ENCODE results near the gene RBP3. TPM values are rescaled to one million over a fixed set of nuclear protein-coding genes. Genes with fewer than 3 reads are reported as not detected.

The RBP3 gene
- polyA plus RNA-seq, 1 donor (not counting 4 experiments of a cell fraction or from before 2014, with no cell fraction given), result not detected

DNA sequence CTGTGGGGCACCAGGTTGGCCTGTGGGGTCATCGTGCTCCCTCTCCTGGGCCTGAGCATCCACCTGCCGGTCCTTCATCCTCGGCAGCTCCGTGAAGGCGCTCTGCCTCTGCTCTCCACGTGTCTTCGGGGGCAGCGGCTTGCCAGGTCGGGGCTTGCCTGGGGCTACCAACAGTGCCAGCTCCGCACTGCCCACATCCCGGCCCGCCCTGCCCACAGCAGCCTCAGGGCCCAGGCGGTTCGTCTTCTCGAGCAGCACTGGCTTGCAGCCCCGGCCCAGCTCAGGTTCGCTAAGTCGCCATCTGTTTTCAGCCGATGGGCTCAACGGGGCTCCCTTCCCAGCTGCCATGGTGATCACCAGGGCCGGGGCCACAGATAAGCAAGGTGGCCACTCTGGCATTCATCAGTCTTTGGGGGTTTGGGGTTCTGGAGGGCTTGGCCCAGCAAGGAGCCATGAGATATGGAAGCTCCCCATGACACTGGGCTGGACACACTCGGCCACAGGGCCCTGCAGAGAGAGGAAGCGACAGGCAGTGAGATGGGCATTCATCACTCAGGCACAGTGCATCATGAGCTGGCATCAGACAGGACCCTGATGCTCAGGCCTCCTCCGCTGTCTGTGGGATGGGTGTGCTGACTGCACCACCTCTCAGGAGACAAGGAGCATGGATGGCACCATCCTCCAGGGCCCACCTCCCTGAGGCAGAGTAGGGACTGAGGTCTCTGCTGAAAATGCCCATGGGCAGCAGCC is 20.4 kb downstream of the RBP3 start:
- DNase-seq (ENCODE audit: low read depth, low spot score), result no peak
- H3K79me2 ChIP-seq (ENCODE audit: control insufficient read depth, insufficient read depth, low read length), result no peaks in the 10 kb centered on the region
- H4K20me1 ChIP-seq (ENCODE audit: control insufficient read depth, extremely low read depth, insufficient read depth, low read length), result no peaks in the 10 kb centered on the region
- no peaks in the 10 kb centered on the region for H3K36me3 ChIP-seq (ENCODE audit: control insufficient read depth in 2 of 2, extremely low read depth in 1 of 2, insufficient read depth in 2 of 2, low read length in 2 of 2)
- H3K4me3 ChIP-seq (ENCODE audit: control insufficient read depth in 2 of 3, extremely low read depth in 1 of 3, insufficient read depth in 2 of 3, low read depth in 1 of 3, low read length in 3 of 3), result no peak overlapping the region
- FAIRE-seq, result no peak
- H3K4me2 ChIP-seq (ENCODE audit: control insufficient read depth, extremely low read depth, insufficient read depth, low read depth, low read length), result no peak overlapping the region
- dilution Hi-C loops (cut with MboI; ENCODE audit: extremely low pct_ligation_motif_present, low sequenced_read_pairs), result no loop called here
- no peaks in the 10 kb centered on the region for H3K9me3 ChIP-seq (ENCODE audit: control insufficient read depth, low read depth, low read length)
- no peaks in the 10 kb centered on the region for H3K27me3 ChIP-seq (ENCODE audit: control insufficient read depth, extremely low read depth, insufficient read depth, low read length)
- TF ChIP-seq, protein P1, sequence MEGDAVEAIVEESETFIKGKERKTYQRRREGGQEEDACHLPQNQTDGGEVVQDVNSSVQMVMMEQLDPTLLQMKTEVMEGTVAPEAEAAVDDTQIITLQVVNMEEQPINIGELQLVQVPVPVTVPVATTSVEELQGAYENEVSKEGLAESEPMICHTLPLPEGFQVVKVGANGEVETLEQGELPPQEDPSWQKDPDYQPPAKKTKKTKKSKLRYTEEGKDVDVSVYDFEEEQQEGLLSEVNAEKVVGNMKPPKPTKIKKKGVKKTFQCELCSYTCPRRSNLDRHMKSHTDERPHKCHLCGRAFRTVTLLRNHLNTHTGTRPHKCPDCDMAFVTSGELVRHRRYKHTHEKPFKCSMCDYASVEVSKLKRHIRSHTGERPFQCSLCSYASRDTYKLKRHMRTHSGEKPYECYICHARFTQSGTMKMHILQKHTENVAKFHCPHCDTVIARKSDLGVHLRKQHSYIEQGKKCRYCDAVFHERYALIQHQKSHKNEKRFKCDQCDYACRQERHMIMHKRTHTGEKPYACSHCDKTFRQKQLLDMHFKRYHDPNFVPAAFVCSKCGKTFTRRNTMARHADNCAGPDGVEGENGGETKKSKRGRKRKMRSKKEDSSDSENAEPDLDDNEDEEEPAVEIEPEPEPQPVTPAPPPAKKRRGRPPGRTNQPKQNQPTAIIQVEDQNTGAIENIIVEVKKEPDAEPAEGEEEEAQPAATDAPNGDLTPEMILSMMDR (optimal IDR thresholded peaks at IDR 0.05 in 1 of 3, IDR thresholded peaks at IDR 0.05 in 1 of 3, conservative IDR thresholded peaks at IDR 0.05 in 1 of 3; ENCODE audit: extremely low read depth in 1 of 3, insufficient read depth in 2 of 3, low read length in 3 of 3), result no peak
- TF ChIP-seq EZH2 (IDR thresholded peaks at IDR 0.05; ENCODE audit: low read length), result no peak
- H3K27ac ChIP-seq (ENCODE audit: control insufficient read depth, insufficient read depth, low read length), result no peak overlapping the region
- H3K9ac ChIP-seq (ENCODE audit: control insufficient read depth, extremely low read depth, insufficient read depth, low read length), result no peak overlapping the region
- no peak overlapping the region for H2AFZ ChIP-seq (ENCODE audit: control insufficient read depth, low read length)
- no peaks in the 10 kb centered on the region for H3K9me1 ChIP-seq (ENCODE audit: control insufficient read depth, extremely low read depth, insufficient read depth, low read length)
- no peaks in the 10 kb centered on the region for H3K4me1 ChIP-seq (ENCODE audit: control insufficient read depth, extremely low read depth, insufficient read depth, low read length)

DNA sequence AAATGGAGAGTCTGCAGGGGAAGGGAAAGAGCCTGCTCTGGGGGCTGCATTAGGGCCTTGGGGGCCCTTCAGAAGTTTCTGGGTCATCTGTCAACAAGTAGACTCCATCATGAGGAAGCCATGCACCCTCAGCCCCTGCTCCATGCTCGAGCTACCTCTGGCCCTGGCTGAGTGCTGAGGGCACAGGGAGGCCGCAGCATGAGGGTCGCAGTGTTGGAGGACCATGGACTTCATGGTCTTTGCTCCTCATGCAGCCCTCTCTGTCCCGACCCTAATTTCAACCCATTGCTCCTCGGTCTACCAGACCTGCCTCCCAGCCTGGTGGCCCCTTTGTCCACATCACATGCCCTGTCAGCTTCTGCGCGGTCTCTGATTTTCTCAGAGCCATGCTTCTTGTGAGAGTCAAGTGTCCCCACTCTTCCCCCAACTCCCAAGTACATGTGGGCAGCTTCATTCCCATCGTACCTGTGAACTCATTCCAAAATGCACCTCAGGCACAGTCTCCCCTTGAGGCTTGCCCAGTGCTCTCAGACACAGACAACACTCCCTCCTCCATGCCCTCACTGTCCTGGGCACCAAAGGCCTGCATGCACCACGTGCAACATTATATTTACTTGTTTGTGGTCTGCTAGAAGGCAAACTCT is 21.2 kb downstream of the RBP3 start:
- H3K79me2 ChIP-seq (ENCODE audit: control insufficient read depth, insufficient read depth, low read length), result no peaks in the 10 kb centered on the region
- no peaks in the 10 kb centered on the region for H4K20me1 ChIP-seq (ENCODE audit: control insufficient read depth, extremely low read depth, insufficient read depth, low read length)
- no peak overlapping the region for H3K27ac ChIP-seq (ENCODE audit: control insufficient read depth, insufficient read depth, low read length)
- H2AFZ ChIP-seq (ENCODE audit: control insufficient read depth, low read length), result no peak overlapping the region
- H3K4me2 ChIP-seq (ENCODE audit: control insufficient read depth, extremely low read depth, insufficient read depth, low read depth, low read length), result no peak overlapping the region
- no peak for FAIRE-seq
- H3K4me1 ChIP-seq (ENCODE audit: control insufficient read depth, extremely low read depth, insufficient read depth, low read length), result no peaks in the 10 kb centered on the region
- no peak overlapping the region for H3K9ac ChIP-seq (ENCODE audit: control insufficient read depth, extremely low read depth, insufficient read depth, low read length)
- H3K9me1 ChIP-seq (ENCODE audit: control insufficient read depth, extremely low read depth, insufficient read depth, low read length), result no peaks in the 10 kb centered on the region
- no peak overlapping the region for H3K4me3 ChIP-seq (ENCODE audit: control insufficient read depth in 2 of 3, extremely low read depth in 1 of 3, insufficient read depth in 2 of 3, low read depth in 1 of 3, low read length in 3 of 3)
- no peaks in the 10 kb centered on the region for H3K9me3 ChIP-seq (ENCODE audit: control insufficient read depth, low read depth, low read length)
- TF ChIP-seq, protein P1 (optimal IDR thresholded peaks at IDR 0.05 in 1 of 3, IDR thresholded peaks at IDR 0.05 in 1 of 3, conservative IDR thresholded peaks at IDR 0.05 in 1 of 3; ENCODE audit: extremely low read depth in 1 of 3, insufficient read depth in 2 of 3, low read length in 3 of 3), result no peak
- TF ChIP-seq EZH2 (IDR thresholded peaks at IDR 0.05; ENCODE audit: low read length), result no peak
- DNase-seq (ENCODE audit: low read depth, low spot score), result no peak
- H3K27me3 ChIP-seq (ENCODE audit: control insufficient read depth, extremely low read depth, insufficient read depth, low read length), result no peaks in the 10 kb centered on the region
- no peaks in the 10 kb centered on the region for H3K36me3 ChIP-seq (ENCODE audit: control insufficient read depth in 2 of 2, extremely low read depth in 1 of 2, insufficient read depth in 2 of 2, low read length in 2 of 2)
- dilution Hi-C loops (cut with MboI; ENCODE audit: extremely low pct_ligation_motif_present, low sequenced_read_pairs), result no loop called here

Measured in keratinocyte (primary cell).